MCF 10A (cell line): ENCODE results near the gene RTP3. TPM values are rescaled to one million over a fixed set of nuclear protein-coding genes. Genes with fewer than 3 reads are reported as not detected.
A peak's percentile ranks its signal among the peaks of the same experiment; 100 is the strongest.

Experiments used
- BruUV-seq: library from RNA; stranded (reverse); fragments of 400-500 nt; replicated peaks from 2 replicates; lab custom pipeline; 2021; lab: Mats Ljungman, UMichigan
- CTCF ChIA-PET: fragments of 300-600 bp; sonication (Branson Sonifier 250); formaldehyde crosslinking; extraction: SDS; loops from one replicate; lab custom pipeline; 2021; ENCODE audit warnings: antibody characterized with exemption, inconsistent platforms; lab: Yijun Ruan, JAX
- POLR2A ChIA-PET: fragments of 300-600, 350-650 bp; sonication (Branson Sonifier 250); formaldehyde crosslinking; extraction: SDS; loops from one replicate; lab custom pipeline; 2020; ENCODE audit warnings: antibody characterized with exemption, inconsistent platforms; lab: Yijun Ruan, JAX
- DNase-seq: peaks from one replicate; pipeline ENCODE4 v3.0.0-alpha.2; 2018; ENCODE audit not compliant: unreplicated experiment
- H3K27ac Mint-ChIP-seq: one replicate; pipeline ENCODE4 v1.8.0; 2022; ENCODE audit warnings: mild to moderate bottlenecking, low read depth, mixed read lengths; ENCODE audit not compliant: unreplicated experiment
- H3K27me3 Mint-ChIP-seq: one replicate; pipeline ENCODE4 v1.8.0; 2022; ENCODE audit warnings: mixed read lengths; ENCODE audit not compliant: insufficient read depth, unreplicated experiment
- H3K36me3 Mint-ChIP-seq: one replicate; pipeline ENCODE4 v1.8.0; 2022; ENCODE audit warnings: mild to moderate bottlenecking, moderate library complexity, mixed read lengths; ENCODE audit not compliant: insufficient read depth, unreplicated experiment
- H3K4me1 Mint-ChIP-seq: one replicate; pipeline ENCODE4 v1.8.0; 2022; ENCODE audit warnings: mixed read lengths; ENCODE audit not compliant: insufficient read depth, unreplicated experiment
- H3K4me3 Mint-ChIP-seq: one replicate; pipeline ENCODE4 v1.8.0; 2022; ENCODE audit warnings: mild to moderate bottlenecking, moderate library complexity, mixed read lengths; ENCODE audit not compliant: unreplicated experiment
- H3K9me3 Mint-ChIP-seq: one replicate; pipeline ENCODE4 v1.8.0; 2022; ENCODE audit warnings: mixed read lengths; ENCODE audit not compliant: unreplicated experiment
- intact Hi-C: fragments of 100-400 bp; cut with micrococcal nuclease; formaldehyde crosslinking; loops from 2 replicates; pipeline ENCODE4 v1.14.1; 2022
- total RNA-seq: library from RNA; stranded (reverse); gene quantifications from 2 replicates; pipeline ENCODE4 v1.2.3, GENCODE V29; 2022
- TF ChIP-seq, protein P1 (sequence below): fragments of 200-600 bp; IDR thresholded peaks from one replicate; pipeline ENCODE4 v1.8.0; 2022; ENCODE audit warnings: antibody characterized with exemption, mild to moderate bottlenecking; ENCODE audit not compliant: unreplicated experiment

RTP3 gene
- total RNA-seq, 1 experiment from 2014 or later: not detected

DNA sequence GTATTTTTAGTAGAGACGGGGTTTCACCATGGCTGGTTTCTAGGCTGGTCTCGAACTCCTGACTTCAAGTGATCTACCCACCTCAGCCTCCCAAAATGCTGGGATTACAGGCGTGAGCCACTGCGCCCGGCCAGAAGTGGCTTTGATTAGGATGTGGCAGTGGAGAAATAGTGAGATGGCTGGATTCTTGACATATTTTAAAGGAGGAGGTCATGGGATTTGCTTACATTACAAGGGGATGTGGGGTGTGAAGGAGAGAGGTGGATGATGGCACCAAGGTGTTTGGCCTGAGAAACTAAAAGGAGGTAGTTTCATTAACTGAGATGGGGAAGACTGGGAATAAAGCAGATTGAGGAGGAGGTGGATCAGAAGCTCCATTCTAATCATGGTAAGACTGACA is 18.1 kb upstream of the RTP3 start:
- intact Hi-C loops: no loop called here
- no TSS peak for BruUV-seq
- TF ChIP-seq, protein P1, sequence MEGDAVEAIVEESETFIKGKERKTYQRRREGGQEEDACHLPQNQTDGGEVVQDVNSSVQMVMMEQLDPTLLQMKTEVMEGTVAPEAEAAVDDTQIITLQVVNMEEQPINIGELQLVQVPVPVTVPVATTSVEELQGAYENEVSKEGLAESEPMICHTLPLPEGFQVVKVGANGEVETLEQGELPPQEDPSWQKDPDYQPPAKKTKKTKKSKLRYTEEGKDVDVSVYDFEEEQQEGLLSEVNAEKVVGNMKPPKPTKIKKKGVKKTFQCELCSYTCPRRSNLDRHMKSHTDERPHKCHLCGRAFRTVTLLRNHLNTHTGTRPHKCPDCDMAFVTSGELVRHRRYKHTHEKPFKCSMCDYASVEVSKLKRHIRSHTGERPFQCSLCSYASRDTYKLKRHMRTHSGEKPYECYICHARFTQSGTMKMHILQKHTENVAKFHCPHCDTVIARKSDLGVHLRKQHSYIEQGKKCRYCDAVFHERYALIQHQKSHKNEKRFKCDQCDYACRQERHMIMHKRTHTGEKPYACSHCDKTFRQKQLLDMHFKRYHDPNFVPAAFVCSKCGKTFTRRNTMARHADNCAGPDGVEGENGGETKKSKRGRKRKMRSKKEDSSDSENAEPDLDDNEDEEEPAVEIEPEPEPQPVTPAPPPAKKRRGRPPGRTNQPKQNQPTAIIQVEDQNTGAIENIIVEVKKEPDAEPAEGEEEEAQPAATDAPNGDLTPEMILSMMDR: no peak
- Mint-ChIP-seq H3K36me3 (no peaks in the 10 kb centered on the region), H3K4me3 (no peak overlapping the region), H3K4me1 (peaks cover 15% of the 10 kb centered on the region), H3K27me3 (peaks cover 42% of the 10 kb centered on the region), H3K9me3 (peaks cover 11% of the 10 kb centered on the region), H3K27ac (no peak overlapping the region)
- ChIA-PET POLR2A (no interaction called here), CTCF (interaction anchor here (0.7 to 1.4 kb wide), 2 partner anchors 9 to 10 kb away, joined by 3 to 4 read pairs; no protein-coding TSS in a partner anchor)
- DNase-seq: no peak

GRCh38 chr3:46480491-46481195 is 17.1 kb upstream of the RTP3 start:
- Mint-ChIP-seq H3K9me3 (peaks cover 1% of the 10 kb centered on the region), H3K4me1 (peaks cover 15% of the 10 kb centered on the region), H3K4me3 (no peak overlapping the region), H3K36me3 (no peaks in the 10 kb centered on the region), H3K27me3 (peaks cover 33% of the 10 kb centered on the region), H3K27ac (no peak overlapping the region)
- TF ChIP-seq, protein P1: no peak
- intact Hi-C loops: no loop called here
- BruUV-seq: no TSS peak
- no peak for DNase-seq
- ChIA-PET POLR2A (no interaction called here), CTCF (interaction anchor here (0.5 to 1.4 kb wide), 3 partner anchors 8 to 174 kb away, joined by 3 to 4 read pairs (median 3); no protein-coding TSS in a partner anchor)

DNA sequence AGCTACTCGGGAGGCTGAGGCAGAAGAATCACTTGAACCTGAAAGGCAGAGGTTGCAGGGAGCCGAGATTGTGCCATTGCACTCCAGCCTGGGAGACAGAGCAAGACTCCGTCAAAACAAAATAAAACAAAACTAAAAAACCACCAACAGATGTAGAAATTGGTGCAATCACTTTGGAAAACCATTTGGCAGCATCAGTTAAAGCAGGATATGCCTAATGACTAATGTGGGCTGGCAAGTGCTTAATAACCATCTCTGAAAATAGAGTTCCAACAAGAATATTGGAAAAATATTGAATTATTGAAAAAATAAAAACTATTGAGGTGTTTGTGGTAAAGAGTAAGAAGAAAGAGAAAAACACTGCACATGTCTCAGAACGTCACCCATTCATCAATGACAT is 16.1 kb upstream of the RTP3 start:
- intact Hi-C loops: no loop called here
- TF ChIP-seq, protein P1: no peak
- CTCF ChIA-PET: interaction anchor here (1.1 to 1.3 kb wide), 3 partner anchors 77 to 210 kb away, joined by 3 read pairs; no protein-coding TSS in a partner anchor

GRCh38 chr3:46482632-46483350 is 15.0 kb upstream of the RTP3 start:
- Mint-ChIP-seq H3K4me3 (no peak overlapping the region), H3K36me3 (no peaks in the 10 kb centered on the region), H3K27ac (peak overlapping the region; percentile 63), H3K4me1 (peaks cover 15% of the 10 kb centered on the region), H3K27me3 (peaks cover 20% of the 10 kb centered on the region), H3K9me3 (no peaks in the 10 kb centered on the region)
- no TSS peak for BruUV-seq
- DNase-seq: peak; percentile 20
- ChIA-PET POLR2A (interaction anchor here (0.6 kb wide), 1 partner anchor 104 kb away, joined by 4 read pairs; no protein-coding TSS in a partner anchor), CTCF (interaction anchor here (0.9 to 1.3 kb wide), 3 partner anchors 76 to 208 kb away, joined by 3 to 9 read pairs (median 3); no protein-coding TSS in a partner anchor)
- intact Hi-C loops: no loop called here
- TF ChIP-seq, protein P1: no peak

More for the DNA sequence above, 16.1 kb upstream of the RTP3 start:
- POLR2A ChIA-PET: no interaction called here
- H3K27me3 Mint-ChIP-seq: peaks cover 29% of the 10 kb centered on the region
- no peak overlapping the region for H3K4me3 Mint-ChIP-seq
- H3K27ac Mint-ChIP-seq: no peak overlapping the region
- BruUV-seq: no TSS peak
- DNase-seq: no peak
- H3K9me3 Mint-ChIP-seq: no peaks in the 10 kb centered on the region
- H3K4me1 Mint-ChIP-seq: peaks cover 15% of the 10 kb centered on the region
- no peaks in the 10 kb centered on the region for H3K36me3 Mint-ChIP-seq
